RWPE1 (cell line): ENCODE results near the gene EXD1.

Source experiments
- CTCF ChIA-PET: fragments of 350-600 bp; sonication (Branson Sonifier 250); formaldehyde crosslinking; extraction: SDS; loops from one replicate; lab custom pipeline; 2021; lab: Yijun Ruan, JAX
- POLR2A ChIA-PET: fragments of 400-600 bp; formaldehyde crosslinking; extraction: SDS; loops from one replicate; lab custom pipeline; 2020; ENCODE audit warnings: antibody characterized with exemption; ENCODE audit not compliant: low non-redundant PET; lab: Yijun Ruan, JAX
- DNase-seq: peaks from one replicate; pipeline ENCODE4 v3.0.0; 2012; ENCODE audit warnings: low spot score
- H3K27ac ChIP-seq: fragments of 450-650 bp; 2 replicates; pipeline ENCODE4 v1.5.1; 2017
- CTCF ChIP-seq: fragments of 450-650 bp; conservative IDR thresholded peaks from 2 replicates; pipeline ENCODE4 v1.5.1; 2017; ENCODE audit warnings: low read depth, mild to moderate bottlenecking

The EXD1 gene

GRCh38 chr15:41205315-41205714 lies 25.2 kb downstream of the EXD1 start:
- no peak for DNase-seq
- POLR2A ChIA-PET: no interaction called here
- no peak overlapping the region for H3K27ac ChIP-seq
- CTCF ChIA-PET: no interaction called here
- no peak for TF ChIP-seq CTCF

- CTCF ChIA-PET: interaction anchor here (0.7 kb wide), 1 partner anchor 10 kb away, joined by 3 read pairs; no protein-coding TSS in a partner anchor
- DNase-seq: no peak
- POLR2A ChIA-PET: no interaction called here
- no peak for TF ChIP-seq CTCF
- H3K27ac ChIP-seq: no peak overlapping the region
These were observed 27.2 kb downstream of the EXD1 start for GRCh38 chr15:41203395-41203794.

- CTCF ChIA-PET: interaction anchor here (0.6 kb wide), 1 partner anchor 407 kb away, joined by 5 read pairs; no protein-coding TSS in a partner anchor
- POLR2A ChIA-PET: no interaction called here
These were observed 31.1 kb downstream of the EXD1 start for GRCh38 chr15:41199470-41199869.

GRCh38 chr15:41194444-41194843 lies 36.1 kb downstream of the EXD1 start:
- CTCF ChIA-PET: no interaction called here
- no peak for TF ChIP-seq CTCF
- no peak for DNase-seq
- H3K27ac ChIP-seq: no peak overlapping the region
- POLR2A ChIA-PET: no interaction called here

More at GRCh38 chr15:41199470-41199869, 31.1 kb downstream of the EXD1 start:
- no peak for TF ChIP-seq CTCF
- H3K27ac ChIP-seq: no peak overlapping the region
- DNase-seq: no peak

GRCh38 chr15:41183581-41183980 lies 47.0 kb downstream of the EXD1 start:
- no peak for TF ChIP-seq CTCF
- ChIA-PET CTCF (interaction anchor here (0.6 to 1.7 kb wide), 3 partner anchors 66 to 279 kb away, joined by 4 to 11 read pairs (median 5); no protein-coding TSS in a partner anchor), POLR2A (no interaction called here)
- no peak overlapping the region for H3K27ac ChIP-seq
- DNase-seq: no peak

GRCh38 chr15:41182266-41182665 lies 48.3 kb downstream of the EXD1 start:
- no peak for TF ChIP-seq CTCF
- POLR2A ChIA-PET: no interaction called here
- no peak for DNase-seq
- no peak overlapping the region for H3K27ac ChIP-seq
- CTCF ChIA-PET: interaction anchor here (0.5 kb wide), 1 partner anchor 279 kb away, joined by 4 read pairs; no protein-coding TSS in a partner anchor
